Urinary bladder (tissue), 4 donors: ENCODE results near the gene PUS7L. TPM values are rescaled to one million over a fixed set of nuclear protein-coding genes. Genes with fewer than 3 reads are reported as not detected.

Source experiments
- DNase-seq: peaks from one replicate; pipeline ENCODE4 v3.0.0-alpha.2; 2015; ENCODE audit errors: extremely low spot score
- H3K27ac ChIP-seq: one replicate; pipeline ENCODE4 v1.5.1; 2013; ENCODE audit warnings: low read depth, mild to moderate bottlenecking, moderate library complexity
- H3K36me3 ChIP-seq: one replicate; pipeline ENCODE4 v1.6.1; 2013; ENCODE audit warnings: mild to moderate bottlenecking, moderate library complexity; ENCODE audit not compliant: insufficient read depth
- H3K4me1 ChIP-seq: one replicate; pipeline ENCODE4 v1.6.1; 2013; ENCODE audit warnings: mild to moderate bottlenecking, moderate library complexity; ENCODE audit not compliant: insufficient read depth
- H3K4me3 ChIP-seq: one replicate; pipeline ENCODE4 v1.5.1; 2013; ENCODE audit warnings: low read depth, low read length
- WGBS: extraction: QIAGEN DNeasy Blood & Tissue Kit; methylation state at CpG from one replicate; pipeline ENCODE4 v1.1.7; 2013; 5-methylcytosine and 5-hydroxymethylcytosine counted together
- polyA plus RNA-seq: library from polyadenylated mRNA; stranded (reverse); fragments of 200-250 nt; gene quantifications from one replicate; pipeline ENCODE4 v1.2.3, GENCODE V29; 2013
- total RNA-seq: library from RNA; depleted of rRNA; stranded (reverse); fragments of >200 nt; gene quantifications from one replicate; pipeline ENCODE4 v1.2.3, GENCODE V29; 2014
- donor health status: healthy with polysubstance abuse.
- donor health status: healthy.

PUS7L gene
- total and polyA plus RNA-seq, 2 donors = 2.6 to 41.2 TPM

DNA sequence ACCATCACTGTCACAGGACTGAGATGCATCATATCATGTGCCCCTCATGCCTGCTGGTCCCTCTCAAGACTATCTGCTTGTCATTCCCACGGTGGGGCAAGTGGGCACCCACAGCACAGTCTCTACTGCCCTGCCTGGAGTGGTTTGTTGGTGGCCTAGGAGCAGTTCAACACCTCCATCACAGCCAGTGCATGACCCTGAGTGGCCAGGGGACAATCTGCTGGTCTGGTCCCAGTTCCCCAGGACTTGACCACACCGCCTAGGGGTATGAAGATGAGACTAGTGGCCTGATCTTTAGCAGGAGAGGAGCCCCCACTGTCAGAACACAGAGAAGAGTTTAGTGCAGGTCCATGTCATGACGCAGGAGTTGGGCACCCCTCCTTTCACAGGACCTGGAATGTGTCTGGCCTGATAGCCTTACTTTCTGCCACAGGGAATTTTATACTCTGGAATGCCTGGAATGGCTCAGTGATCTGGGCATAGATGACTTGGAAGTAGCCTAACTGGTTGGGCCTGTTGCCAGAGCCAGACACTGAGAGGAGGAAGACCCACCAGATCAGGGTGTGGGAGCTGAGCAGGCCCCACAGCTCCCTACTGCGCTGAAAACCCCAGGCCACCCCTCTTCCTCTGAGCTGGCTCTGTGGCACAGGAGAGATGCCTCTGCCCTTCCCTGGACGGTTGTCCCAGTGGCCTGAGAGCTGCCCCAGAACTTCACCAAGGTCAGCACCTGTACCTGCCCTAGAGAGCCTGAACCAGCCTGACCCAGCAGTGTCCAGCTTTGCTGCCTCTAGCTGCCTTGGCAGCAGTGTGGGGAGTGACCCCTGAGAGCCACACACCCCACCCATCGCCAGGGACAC, 83.3 kb downstream of the PUS7L start:
- Histone ChIP-seq H3K4me1 (no peaks in the 10 kb centered on the region), H3K36me3 (no peaks in the 10 kb centered on the region), H3K27ac (no peak overlapping the region), H3K4me3 (no peak overlapping the region)
- WGBS = 81% methylated on average over 6 of the region's 6 CpGs
- DNase-seq = no peak

DNA sequence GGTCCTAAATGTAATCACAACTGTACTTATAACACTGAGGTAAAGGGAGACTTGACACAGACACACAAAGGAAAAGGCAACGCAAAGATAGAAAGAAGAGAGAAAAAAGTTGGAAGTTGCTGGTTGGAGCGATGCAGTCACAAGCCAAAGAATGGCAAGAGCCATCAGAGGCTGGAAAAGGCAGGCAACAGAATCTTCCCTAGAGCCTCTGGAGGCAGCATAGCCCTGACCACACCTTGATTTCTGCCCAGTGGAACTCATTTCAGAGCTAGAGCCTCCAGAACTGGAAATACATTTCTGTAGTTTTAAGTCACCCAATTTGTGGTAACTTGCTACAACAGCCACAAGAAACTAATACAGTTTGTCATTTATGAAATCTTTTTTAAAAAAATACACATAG, 89.2 kb downstream of the PUS7L start:
- H3K4me3 ChIP-seq = no peak overlapping the region
- no peak overlapping the region for H3K27ac ChIP-seq
- 93% methylated on average over 2 of the region's 2 CpGs for WGBS
- H3K4me1 ChIP-seq = no peaks in the 10 kb centered on the region
- no peaks in the 10 kb centered on the region for H3K36me3 ChIP-seq
- no peak for DNase-seq

Other genes with a start within 250 kb of the PUS7L start
- 1.0 TPM for gene ADAMTS20, start 206.6 kb downstream of the PUS7L start, total RNA-seq
- not detected for gene ADAMTS20, start 206.6 kb downstream of the PUS7L start, polyA plus RNA-seq
- 33.1 TPM for gene IRAK4, start 161 bp upstream of the PUS7L start, total RNA-seq
- 14.0 TPM for gene IRAK4, start 161 bp upstream of the PUS7L start, polyA plus RNA-seq
- gene TWF1, start 47.5 kb upstream of the PUS7L start, total RNA-seq = 137 TPM
- gene TWF1, start 47.5 kb upstream of the PUS7L start, polyA plus RNA-seq = 58.6 TPM
- gene TMEM117, start 77.3 kb upstream of the PUS7L start, total RNA-seq = 31.1 TPM
- 9.2 TPM for gene TMEM117, start 77.3 kb upstream of the PUS7L start, polyA plus RNA-seq